Adrenal gland (tissue), 12 donors: ENCODE measurements around the gene UQCR10. TPM values are rescaled to one million over a fixed set of nuclear protein-coding genes. Genes with fewer than 3 reads are reported as not detected.

Experiments
- DNase-seq, 7 donors: peaks; one replicate each; pipeline ENCODE4 v3.0.0-alpha.2; 2019 to 2020
- H3K27ac ChIP-seq, 5 donors: fragments of 200-600 bp; sonication (generic) in 4 of 5; 1 replicate in 3 of 5; 2 replicates in 2 of 5; pipeline versions ENCODE4 v1.5.1 to v1.8.0; 2016 to 2020; ENCODE audit warnings: mild to moderate bottlenecking in 1 of 5
- H3K27me3 ChIP-seq: fragments of 200-600 bp; 2 replicates; pipeline ENCODE4 v1.8.0; 2021
- H3K36me3 ChIP-seq, 2 donors: fragments of 200-600 bp; replicated peaks in 1 of 2; 1 replicate in 1 of 2; 2 replicates in 1 of 2; pipeline versions ENCODE4 v1.5.1 to v1.8.0; 2018 to 2022
- H3K4me1 ChIP-seq, 2 donors: fragments of 200-600 bp; replicated peaks in 1 of 2; 1 replicate in 1 of 2; 2 replicates in 1 of 2; pipeline versions ENCODE4 v1.5.1 to v1.8.0; 2018 to 2021
- H3K4me3 ChIP-seq, 4 donors: fragments of 200-600 bp; sonication (generic) in 3 of 4; one replicate each; pipeline ENCODE4 v1.5.1; 2016 to 2018
- H3K9me3 ChIP-seq, 3 donors: fragments of 200-600 bp; sonication (generic) in 1 of 3; replicated peaks in 1 of 3; 1 replicate in 2 of 3; 2 replicates in 1 of 3; pipeline versions ENCODE4 v1.5.1 to v1.8.0; 2016 to 2021
- CTCF ChIP-seq, 6 experiments: fragments of 450-650 bp in 4 of 6; fragments of 200-600 bp in 2 of 6; sonication (generic) in 1 of 6; IDR thresholded peaks; 1 replicate in 5 of 6; 2 replicates in 1 of 6; pipeline versions ENCODE4 v1.5.1 to v1.8.0; 2016 to 2021; ENCODE audit warnings: antibody characterized with exemption in 6 of 6, mild to moderate bottlenecking in 2 of 6, moderate library complexity in 1 of 6
- POLR2A ChIP-seq, 2 donors: fragments of 450-650 bp; IDR thresholded peaks; one replicate each; pipeline ENCODE4 v1.6.1; 2017; ENCODE audit warnings: antibody characterized with exemption in 2 of 2, mild to moderate bottlenecking in 2 of 2, moderate library complexity in 1 of 2
- WGBS, 4 donors: extraction: QIAGEN DNeasy Blood & Tissue Kit in 2 of 4; methylation state at CpG; one replicate each; pipeline versions ENCODE4 v1.1.5 to v1.1.7; 2013 to 2017; 5-methylcytosine and 5-hydroxymethylcytosine counted together
- intact Hi-C, 2 donors: fragments of 100-400 bp; cut with DNase I; formaldehyde crosslinking; loops; one replicate each; pipeline versions ENCODE4 v1.14.1 to v1.15.0; 2022 to 2023
- polyA plus RNA-seq, 3 donors: library from polyadenylated mRNA; stranded (reverse); fragments of 200-250 nt in 2 of 3; fragments of 350-450 nt in 1 of 3; fragmentation: Illumina TruSeq in 1 of 3; extraction: RNeasy Lipid Tissue Mini Kit (QIAGEN cat#74804) in 1 of 3; gene quantifications; one replicate each; pipeline ENCODE4 v1.2.3, GENCODE V29; 2013 to 2014
- total RNA-seq, 9 donors: library from RNA; depleted of rRNA in 4 of 9; stranded (reverse); fragments of >200 nt in 4 of 9; fragments of 120-200 nt in 1 of 9; fragmentation: NEBNext Ultra II Directional in 1 of 9; extraction: Animal tissue kit (Norgen Biotek cat#: 25700) in 1 of 9; gene quantifications; one replicate each; pipeline versions ENCODE4 v1.1.0 to v1.2.4, GENCODE V29; 2013 to 2023
- donor health status: healthy with polysubstance abuse.
- donor health status: Bipolar disorder and iron deficiency.
- donor health status: DM: yes; HTN: yes; CAD: no.
- donor health status: DM: no; HTN: no; CAD: no.
- donor health status: DM: no; HTN: no; CAD: no.
- donor health status: DM: yes; HTN: yes; CAD: no.

UQCR10 gene
- total and polyA plus RNA-seq, 12 donors, result 51.3 to 489 (median 187) TPM

- WGBS, 4 donors, result 88 to 91% (median 90%) methylated on average over 4 of the region's 4 CpGs
- DNase-seq, result no peak
- intact Hi-C loops, result no loop called here
- Histone ChIP-seq H3K4me3 (no peak overlapping the region), H3K9me3 (no peaks in the 10 kb centered on the region), H3K27me3 (no peaks in the 10 kb centered on the region), H3K36me3 (peaks cover 0 to 55% of the 10 kb centered on the region in 2 donors), H3K4me1 (no peaks in the 10 kb centered on the region), H3K27ac (no peak overlapping the region)
- no peak for TF ChIP-seq CTCF (IDR thresholded peaks at IDR 0.05)
- TF ChIP-seq POLR2A (IDR thresholded peaks at IDR 0.05), result no peak
These were observed 48.4 kb downstream of the UQCR10 start for GRCh38 chr22:29815580-29815979.

GRCh38 chr22:29816128-29816527 lies 49.0 kb downstream of the UQCR10 start:
- H3K27me3 ChIP-seq, result no peaks in the 10 kb centered on the region
- H3K27ac ChIP-seq, result no peak overlapping the region
- 37 to 50% (median 48%) methylated on average over 2 of the region's 2 CpGs for WGBS, 4 donors
- TF ChIP-seq POLR2A (IDR thresholded peaks at IDR 0.05) (no peak), CTCF (IDR thresholded peaks at IDR 0.05) (no peak)
- intact Hi-C loops, result no loop called here
- peaks cover 0 to 4% of the 10 kb centered on the region in 2 donors for H3K4me1 ChIP-seq
- DNase-seq, result peak in 6 of 7 donors; percentile 34 to 74 (median 60)
- no peaks in the 10 kb centered on the region for H3K9me3 ChIP-seq
- H3K36me3 ChIP-seq, result peaks cover 0 to 50% of the 10 kb centered on the region in 2 donors
- no peak overlapping the region for H3K4me3 ChIP-seq

- intact Hi-C loops, result no loop called here
- 84 to 86% (median 86%) methylated on average over 6 of the region's 6 CpGs for WGBS, 4 donors
These were observed 49.4 kb downstream of the UQCR10 start for GRCh38 chr22:29816539-29816938.

GRCh38 chr22:29816980-29817379 lies 49.8 kb downstream of the UQCR10 start:
- 73 to 93% (median 78%) methylated on average over 2 of the region's 2 CpGs for WGBS, 4 donors
- H3K9me3 ChIP-seq, result no peaks in the 10 kb centered on the region
- H3K4me3 ChIP-seq, result no peak overlapping the region
- peaks cover 0 to 12% of the 10 kb centered on the region in 2 donors for H3K4me1 ChIP-seq
- TF ChIP-seq CTCF (IDR thresholded peaks at IDR 0.05) (no peak), POLR2A (IDR thresholded peaks at IDR 0.05) (no peak)
- H3K27me3 ChIP-seq, result no peaks in the 10 kb centered on the region
- no peak for DNase-seq
- H3K27ac ChIP-seq, result no peak overlapping the region
- intact Hi-C loops, result no loop called here
- H3K36me3 ChIP-seq, result peaks cover 0 to 46% of the 10 kb centered on the region in 2 donors

More at GRCh38 chr22:29816539-29816938, 49.4 kb downstream of the UQCR10 start:
- Histone ChIP-seq H3K27ac (no peak overlapping the region), H3K9me3 (no peaks in the 10 kb centered on the region), H3K27me3 (no peaks in the 10 kb centered on the region), H3K4me1 (peaks cover 0 to 8% of the 10 kb centered on the region in 2 donors), H3K4me3 (no peak overlapping the region), H3K36me3 (peaks cover 0 to 46% of the 10 kb centered on the region in 2 donors)
- TF ChIP-seq POLR2A (IDR thresholded peaks at IDR 0.05) (no peak), CTCF (IDR thresholded peaks at IDR 0.05) (no peak)
- no peak for DNase-seq
